22Rv1 (cell line): ENCODE results near the gene GSTM1.

ENCODE experiments used
- H3K27ac ChIP-seq: fragments of 450-650 bp; 2 replicates; pipeline ENCODE4 v1.5.1; 2017
- ZFX ChIP-seq: fragments of 450-650 bp; IDR thresholded peaks from 2 replicates; pipeline ENCODE4 v1.6.1; 2017; ENCODE audit warnings: antibody characterized with exemption, borderline replicate concordance
- TF ChIP-seq, protein P1 (sequence below): fragments of 450-650 bp; IDR thresholded peaks from 2 replicates; pipeline ENCODE4 v1.5.1; 2017; ENCODE audit warnings: mild to moderate bottlenecking

Gene GSTM1

DNA sequence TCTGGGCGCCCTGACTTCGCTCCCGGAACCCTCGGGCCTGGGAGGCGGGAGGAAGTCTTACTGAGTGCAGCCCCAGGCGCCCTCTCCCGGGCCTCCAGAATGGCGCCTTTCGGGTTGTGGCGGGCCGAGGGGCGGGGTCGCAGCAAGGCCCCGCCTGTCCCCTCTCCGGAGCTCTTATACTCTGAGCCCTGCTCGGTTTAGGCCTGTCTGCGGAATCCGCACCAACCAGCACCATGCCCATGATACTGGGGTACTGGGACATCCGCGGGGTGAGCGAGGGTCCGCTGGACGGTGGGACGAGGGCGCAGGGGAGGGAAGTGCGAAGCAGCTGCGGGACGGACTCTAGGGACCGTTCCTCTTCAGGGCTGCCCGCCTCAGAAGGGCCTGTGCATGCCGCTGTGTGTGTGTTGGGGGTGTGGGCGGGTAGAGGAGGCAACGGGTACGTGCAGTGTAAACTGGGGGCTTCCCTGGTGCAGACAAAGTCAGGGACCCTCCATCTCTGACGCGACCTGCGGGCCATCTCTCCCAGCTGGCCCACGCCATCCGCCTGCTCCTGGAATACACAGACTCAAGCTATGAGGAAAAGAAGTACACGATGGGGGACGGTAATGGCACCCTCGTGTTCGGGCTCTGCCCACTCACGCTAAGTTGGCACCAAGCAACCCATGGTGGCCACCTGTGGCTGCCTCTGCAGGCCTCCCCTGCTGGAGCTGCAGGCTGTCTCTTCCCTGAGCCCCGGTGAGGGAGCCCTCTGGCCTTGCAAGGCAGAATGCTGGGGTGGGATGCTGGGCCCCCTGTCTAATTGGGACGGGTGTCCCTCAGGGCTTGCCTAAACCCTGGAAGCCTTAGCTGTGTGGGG is at the start of gene GSTM1:
TSS of gene GSTM1 (plus strand) at position 177 of the 859 bp plus-strand sequence. CDS start at position 234, 57 bp downstream.
- TF ChIP-seq ZFX: no peak
- TF ChIP-seq, protein P1, sequence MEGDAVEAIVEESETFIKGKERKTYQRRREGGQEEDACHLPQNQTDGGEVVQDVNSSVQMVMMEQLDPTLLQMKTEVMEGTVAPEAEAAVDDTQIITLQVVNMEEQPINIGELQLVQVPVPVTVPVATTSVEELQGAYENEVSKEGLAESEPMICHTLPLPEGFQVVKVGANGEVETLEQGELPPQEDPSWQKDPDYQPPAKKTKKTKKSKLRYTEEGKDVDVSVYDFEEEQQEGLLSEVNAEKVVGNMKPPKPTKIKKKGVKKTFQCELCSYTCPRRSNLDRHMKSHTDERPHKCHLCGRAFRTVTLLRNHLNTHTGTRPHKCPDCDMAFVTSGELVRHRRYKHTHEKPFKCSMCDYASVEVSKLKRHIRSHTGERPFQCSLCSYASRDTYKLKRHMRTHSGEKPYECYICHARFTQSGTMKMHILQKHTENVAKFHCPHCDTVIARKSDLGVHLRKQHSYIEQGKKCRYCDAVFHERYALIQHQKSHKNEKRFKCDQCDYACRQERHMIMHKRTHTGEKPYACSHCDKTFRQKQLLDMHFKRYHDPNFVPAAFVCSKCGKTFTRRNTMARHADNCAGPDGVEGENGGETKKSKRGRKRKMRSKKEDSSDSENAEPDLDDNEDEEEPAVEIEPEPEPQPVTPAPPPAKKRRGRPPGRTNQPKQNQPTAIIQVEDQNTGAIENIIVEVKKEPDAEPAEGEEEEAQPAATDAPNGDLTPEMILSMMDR: no peak
- no peak within 1 kb of the TSS for H3K27ac ChIP-seq

DNA sequence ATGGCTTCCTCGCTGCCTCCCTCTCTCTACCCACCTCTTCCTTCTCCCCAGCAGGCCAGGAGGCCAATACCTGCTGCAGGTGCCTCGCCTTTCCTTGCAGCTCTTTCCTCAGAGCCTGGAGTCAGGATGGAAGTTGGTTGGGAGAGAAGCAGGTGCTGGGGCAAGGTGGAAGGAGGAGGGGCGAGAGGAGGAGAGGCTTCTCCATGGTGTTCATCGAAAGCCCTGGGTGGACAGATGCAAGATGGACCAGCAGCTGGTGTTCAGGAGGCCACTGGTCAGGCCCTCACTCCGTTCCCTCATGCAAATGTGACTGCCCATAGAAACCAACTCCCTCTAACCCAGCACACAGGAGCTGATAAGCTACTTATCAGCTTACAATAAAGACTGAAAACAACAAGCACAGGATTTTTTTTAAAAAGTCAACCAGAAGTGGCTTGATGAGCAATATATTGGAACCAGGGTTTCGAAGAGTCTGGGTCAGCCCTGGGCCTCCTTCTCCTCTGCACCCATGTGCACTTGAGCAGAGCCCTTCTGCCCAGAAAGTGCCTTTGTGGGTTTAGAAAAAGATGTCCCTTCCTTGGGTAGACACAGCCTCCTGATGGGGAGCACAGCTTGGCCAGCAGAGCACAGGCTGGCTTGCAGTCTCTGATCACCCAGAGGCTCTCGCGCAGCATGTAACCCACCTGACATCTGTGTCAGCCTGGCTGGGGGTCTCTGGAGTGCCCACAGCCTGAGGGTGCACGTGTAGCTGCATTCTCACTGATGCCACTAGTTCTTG is 48.4 kb upstream of the GSTM1 start:
- TF ChIP-seq, protein P1: no peak
- no peak for TF ChIP-seq ZFX
- H3K27ac ChIP-seq: no peak overlapping the region

DNA sequence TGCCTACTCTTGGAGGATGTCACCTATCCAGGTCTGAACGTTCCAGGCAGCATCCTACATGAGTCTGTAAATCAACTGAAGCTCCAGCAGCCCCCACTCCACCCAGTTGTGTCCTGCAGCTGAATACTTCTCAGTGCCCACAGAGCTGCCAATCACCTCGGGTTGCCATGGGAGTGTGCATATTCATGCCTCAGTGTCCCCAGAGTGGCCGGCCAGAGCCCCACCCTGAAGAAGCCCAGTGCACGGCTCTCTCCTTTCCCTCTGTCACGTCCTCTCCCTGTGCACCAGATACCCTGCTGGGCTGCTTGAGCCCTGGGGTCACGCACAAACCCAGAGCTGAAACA is 47.8 kb upstream of the GSTM1 start:
- TF ChIP-seq ZFX: no peak
- TF ChIP-seq, protein P1: no peak
- no peak overlapping the region for H3K27ac ChIP-seq

DNA sequence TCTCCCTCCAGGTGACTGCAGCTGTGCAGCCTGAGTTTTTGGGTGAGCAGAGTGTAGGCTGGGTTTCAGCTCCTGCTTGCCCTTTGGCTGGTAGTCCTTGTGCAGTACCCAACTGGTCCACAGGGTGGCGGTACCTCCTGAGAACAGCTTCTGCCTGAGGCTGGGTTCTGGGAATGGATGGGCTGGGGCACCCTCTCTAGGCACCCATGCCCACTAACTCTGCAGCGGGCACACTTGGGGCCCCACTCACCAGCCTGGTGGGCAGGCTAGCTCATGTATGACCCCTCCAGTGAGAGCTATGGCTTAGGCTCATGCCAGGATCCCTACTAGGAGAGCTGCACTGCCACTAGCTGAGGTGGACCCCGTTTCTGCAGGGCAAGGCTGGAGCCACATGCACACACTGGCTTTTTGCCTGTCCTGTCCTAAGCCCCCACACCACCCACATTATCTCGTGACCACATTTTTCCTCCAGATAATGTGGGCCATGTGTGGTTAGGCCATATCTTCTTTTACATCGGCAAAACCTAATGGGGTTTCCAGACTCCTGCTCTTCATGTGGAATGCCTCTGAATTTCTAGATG is 47.2 kb upstream of the GSTM1 start:
- TF ChIP-seq, protein P1: peak; percentile 92
- no peak for TF ChIP-seq ZFX
- no peak overlapping the region for H3K27ac ChIP-seq

DNA sequence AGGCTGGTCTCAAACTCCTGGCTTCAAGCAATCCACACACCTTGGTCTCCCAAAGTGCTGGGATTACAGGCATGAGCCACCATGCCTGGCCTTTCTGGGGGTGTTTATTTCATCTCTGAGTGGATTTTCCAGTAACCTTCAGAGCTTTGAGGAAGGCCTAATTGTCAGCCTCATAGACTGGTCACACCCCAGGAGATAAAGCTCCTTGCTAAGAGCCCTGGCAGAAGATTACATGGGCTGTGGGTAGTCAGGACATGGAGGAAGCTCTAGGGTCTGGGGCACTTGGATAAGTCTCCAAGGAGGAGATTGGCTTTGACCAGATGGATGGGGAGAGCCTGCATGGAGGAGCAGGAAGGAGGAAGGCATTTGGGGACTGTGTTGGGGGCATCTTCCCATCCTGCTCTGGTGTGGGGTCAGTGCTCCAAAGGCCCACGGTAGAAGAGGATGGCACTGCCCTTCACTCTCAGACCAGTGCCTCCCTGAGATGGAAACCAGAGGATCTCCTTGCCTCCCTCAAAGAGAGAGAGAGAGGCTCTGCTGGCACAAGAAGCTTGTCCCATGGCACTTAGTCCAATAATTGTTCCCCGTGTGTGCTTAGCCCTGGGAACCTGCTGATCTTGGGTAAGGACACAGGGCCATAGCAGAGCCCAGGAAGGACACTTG is 46.4 kb upstream of the GSTM1 start:
- H3K27ac ChIP-seq: no peak overlapping the region
- no peak for TF ChIP-seq ZFX
- TF ChIP-seq, protein P1: no peak

DNA sequence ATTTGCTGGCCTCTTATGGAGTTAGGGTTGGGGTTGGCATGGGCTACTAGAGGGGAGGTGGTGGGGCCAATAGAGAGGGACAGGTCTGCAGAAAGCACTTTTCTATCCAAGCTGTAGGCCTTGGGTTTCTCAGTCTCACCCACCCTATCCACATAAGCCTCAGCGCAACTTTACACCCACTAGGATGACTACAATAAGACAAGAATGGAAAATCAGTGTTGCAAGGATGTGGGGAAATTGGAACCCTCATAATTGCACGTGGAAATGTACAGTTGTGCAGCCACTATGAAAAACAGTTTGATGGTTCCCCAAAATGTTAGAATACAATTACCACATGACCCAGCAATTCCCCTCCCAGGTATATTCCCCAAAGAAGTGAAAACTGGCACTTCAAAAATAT is 45.8 kb upstream of the GSTM1 start:
- H3K27ac ChIP-seq: no peak overlapping the region
- TF ChIP-seq, protein P1: no peak
- TF ChIP-seq ZFX: no peak
